ENCODE data around the gene ZNF568. TPM values are rescaled to one million over a fixed set of nuclear protein-coding genes. Genes with fewer than 3 reads are reported as not detected.

Gene ZNF568
- total RNA-seq, 1 donor from 2014 or later: 7.8 TPM

DNA sequence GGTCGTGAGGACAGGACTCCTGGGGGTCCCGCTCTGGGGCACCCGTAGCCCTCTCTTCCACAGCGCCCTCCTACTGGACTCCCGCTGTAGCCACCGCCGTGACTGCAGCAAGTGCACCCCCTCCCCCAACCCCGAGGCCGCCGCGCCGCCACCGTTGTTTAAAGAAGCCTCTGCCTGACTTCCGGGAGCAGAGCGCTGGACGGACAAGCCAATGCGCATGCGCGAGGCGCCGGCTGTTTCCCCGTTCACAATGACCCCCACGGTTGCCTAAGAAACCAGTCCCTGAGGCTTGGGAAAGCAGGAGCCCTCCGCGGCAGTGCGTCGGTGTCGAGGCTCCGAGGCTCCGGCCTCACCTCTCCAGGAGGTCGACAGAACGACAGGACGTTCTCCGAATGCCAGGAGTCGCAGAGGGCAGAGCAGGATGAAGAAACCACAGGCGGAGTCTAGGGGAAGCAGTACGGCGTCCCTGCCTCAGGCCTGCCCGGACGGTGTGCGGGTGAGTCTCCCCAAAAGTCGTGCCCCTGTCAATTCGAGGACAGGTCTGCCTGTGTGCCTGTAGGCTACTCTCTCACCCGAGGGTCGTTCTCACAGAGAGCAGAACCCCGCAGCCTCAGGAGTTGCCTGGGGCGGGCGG, 91.6 kb downstream of the ZNF568 start:
- intact Hi-C loops (cut with DNase I): no loop called here
- peaks cover 4% of the 10 kb centered on the region for H3K9me3 ChIP-seq
- ATAC-seq: peak; percentile 63

GRCh38 chr19:37009871-37010270, 93.7 kb downstream of the ZNF568 start:
- Histone ChIP-seq H3K4me3 (no peak overlapping the region), H3K4me1 (no peaks in the 10 kb centered on the region), H3K27me3 (no peaks in the 10 kb centered on the region), H3K9me3 (peaks cover 4% of the 10 kb centered on the region), H3K27ac (no peak overlapping the region), H3K36me3 (no peaks in the 10 kb centered on the region)
- intact Hi-C loops (cut with DNase I): no loop called here
- DNase-seq (no peak), ATAC-seq (no peak)
- TF ChIP-seq CTCF (IDR thresholded peaks at IDR 0.05): no peak

More for the DNA sequence above, 91.6 kb downstream of the ZNF568 start:
- DNase-seq: peak; percentile 79
- no peaks in the 10 kb centered on the region for H3K4me1 ChIP-seq
- no peaks in the 10 kb centered on the region for H3K36me3 ChIP-seq
- peak overlapping the region; percentile 47 for H3K4me3 ChIP-seq
- no peak for TF ChIP-seq CTCF (IDR thresholded peaks at IDR 0.05)
- peak overlapping the region; percentile 24 for H3K27ac ChIP-seq
- H3K27me3 ChIP-seq: no peaks in the 10 kb centered on the region

DNA sequence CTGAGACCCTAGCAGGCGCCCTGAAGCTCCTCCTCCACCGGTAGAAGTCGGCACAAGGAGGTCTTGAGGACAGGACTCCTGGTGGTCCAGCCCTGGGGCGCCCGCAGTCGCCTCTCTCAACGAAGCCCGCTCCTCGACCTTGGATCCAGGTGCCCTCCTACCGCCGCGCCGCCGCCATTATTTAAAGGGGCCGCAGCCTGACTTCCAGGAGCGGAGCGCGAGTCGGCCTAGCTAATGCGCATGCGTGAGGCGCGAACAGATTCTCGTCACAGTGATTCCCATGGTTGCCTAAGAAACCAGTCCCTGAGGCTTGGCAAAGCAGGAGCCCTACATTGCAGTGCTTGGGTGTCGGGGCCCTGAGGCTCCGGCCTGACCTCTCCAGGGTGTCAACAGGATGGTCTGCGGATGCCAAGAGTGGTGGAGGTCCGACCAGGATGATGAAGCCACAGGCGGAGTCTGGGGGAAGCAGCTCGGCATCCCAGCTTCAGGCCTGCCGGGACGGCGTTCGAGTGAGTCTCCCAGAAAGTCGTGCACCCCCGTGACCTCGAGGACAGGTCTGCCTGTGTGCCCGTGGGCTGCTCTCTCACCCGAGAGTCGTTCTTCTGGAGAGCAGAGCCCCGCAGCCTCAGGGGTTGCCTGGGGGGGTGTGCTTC, 96.1 kb downstream of the ZNF568 start:
- Histone ChIP-seq H3K4me1 (no peaks in the 10 kb centered on the region), H3K36me3 (no peaks in the 10 kb centered on the region), H3K27me3 (no peaks in the 10 kb centered on the region), H3K27ac (no peak overlapping the region), H3K4me3 (no peak overlapping the region), H3K9me3 (peaks cover 4% of the 10 kb centered on the region)
- intact Hi-C loops (cut with DNase I): no loop called here
- no peak for DNase-seq
- TF ChIP-seq CTCF (IDR thresholded peaks at IDR 0.05): no peak
- no peak for ATAC-seq

- no peak for TF ChIP-seq CTCF (IDR thresholded peaks at IDR 0.05)
- no peak for ATAC-seq
- DNase-seq: no peak
- peaks cover 10% of the 10 kb centered on the region for H3K9me3 ChIP-seq
- H3K36me3 ChIP-seq: no peaks in the 10 kb centered on the region
- intact Hi-C loops (cut with DNase I): no loop called here
- H3K27ac ChIP-seq: no peak overlapping the region
- no peaks in the 10 kb centered on the region for H3K27me3 ChIP-seq
- H3K4me3 ChIP-seq: no peak overlapping the region
- H3K4me1 ChIP-seq: no peaks in the 10 kb centered on the region
Observed at GRCh38 chr19:37014456-37014855, 98.3 kb downstream of the ZNF568 start.

GRCh38 chr19:37045140-37045539, 129.0 kb downstream of the ZNF568 start:
- Histone ChIP-seq H3K9me3 (peaks cover 3% of the 10 kb centered on the region), H3K27ac (no peak overlapping the region), H3K4me3 (no peak overlapping the region), H3K27me3 (no peaks in the 10 kb centered on the region), H3K36me3 (no peaks in the 10 kb centered on the region), H3K4me1 (no peaks in the 10 kb centered on the region)
- TF ChIP-seq CTCF (IDR thresholded peaks at IDR 0.05): no peak
- no peak for ATAC-seq
- DNase-seq: no peak
- intact Hi-C loops (cut with DNase I): no loop called here

Other genes with a start within 250 kb of the ZNF568 start
- 7.1 TPM for gene ZNF461, start 249.5 kb upstream of the ZNF568 start, total RNA-seq
- 7.7 TPM for gene ZNF567, start 228.7 kb upstream of the ZNF568 start, total RNA-seq
- 2.8 TPM for gene ZNF850, start 143.5 kb upstream of the ZNF568 start, total RNA-seq
- 5.7 TPM for gene ZNF790, start 77.9 kb upstream of the ZNF568 start, total RNA-seq
- gene ZNF345, start 65.5 kb upstream of the ZNF568 start, total RNA-seq: 6.7 TPM
- gene ZNF829, start within 50 bp of the ZNF568 start, total RNA-seq: 2.8 TPM
- gene ZNF420, start 162.1 kb downstream of the ZNF568 start, total RNA-seq: 8.7 TPM

Measured in upper lobe of right lung (tissue), 1 donor.